GM18499 (cell line): Measurements from ENCODE around the gene DEAF1.

ENCODE experiments used
- ATAC-seq: cut with Tn5 transposase; IDR thresholded peaks from one replicate; pipeline ENCODE4 v1.9.1; 2021; ENCODE audit warnings: moderate number of reproducible peaks; ENCODE audit not compliant: insufficient read depth, unreplicated experiment

DEAF1 gene

GRCh38 chr11:722346-722811 is 27.4 kb upstream of the DEAF1 start:
- no peak for ATAC-seq

GRCh38 chr11:721741-722345 is 26.8 kb upstream of the DEAF1 start:
- no peak for ATAC-seq

- ATAC-seq, result no peak
Observed at GRCh38 chr11:721247-721740, 26.3 kb upstream of the DEAF1 start.

- ATAC-seq, result no peak
Observed at GRCh38 chr11:720642-721246, 25.7 kb upstream of the DEAF1 start.

- ATAC-seq, result no peak
Observed at GRCh38 chr11:720017-720641, 25.1 kb upstream of the DEAF1 start.

GRCh38 chr11:719214-720016 is 24.4 kb upstream of the DEAF1 start:
- ATAC-seq, result no peak

- no peak for ATAC-seq
Observed at GRCh38 chr11:714436-714835, 19.4 kb upstream of the DEAF1 start.

DNA sequence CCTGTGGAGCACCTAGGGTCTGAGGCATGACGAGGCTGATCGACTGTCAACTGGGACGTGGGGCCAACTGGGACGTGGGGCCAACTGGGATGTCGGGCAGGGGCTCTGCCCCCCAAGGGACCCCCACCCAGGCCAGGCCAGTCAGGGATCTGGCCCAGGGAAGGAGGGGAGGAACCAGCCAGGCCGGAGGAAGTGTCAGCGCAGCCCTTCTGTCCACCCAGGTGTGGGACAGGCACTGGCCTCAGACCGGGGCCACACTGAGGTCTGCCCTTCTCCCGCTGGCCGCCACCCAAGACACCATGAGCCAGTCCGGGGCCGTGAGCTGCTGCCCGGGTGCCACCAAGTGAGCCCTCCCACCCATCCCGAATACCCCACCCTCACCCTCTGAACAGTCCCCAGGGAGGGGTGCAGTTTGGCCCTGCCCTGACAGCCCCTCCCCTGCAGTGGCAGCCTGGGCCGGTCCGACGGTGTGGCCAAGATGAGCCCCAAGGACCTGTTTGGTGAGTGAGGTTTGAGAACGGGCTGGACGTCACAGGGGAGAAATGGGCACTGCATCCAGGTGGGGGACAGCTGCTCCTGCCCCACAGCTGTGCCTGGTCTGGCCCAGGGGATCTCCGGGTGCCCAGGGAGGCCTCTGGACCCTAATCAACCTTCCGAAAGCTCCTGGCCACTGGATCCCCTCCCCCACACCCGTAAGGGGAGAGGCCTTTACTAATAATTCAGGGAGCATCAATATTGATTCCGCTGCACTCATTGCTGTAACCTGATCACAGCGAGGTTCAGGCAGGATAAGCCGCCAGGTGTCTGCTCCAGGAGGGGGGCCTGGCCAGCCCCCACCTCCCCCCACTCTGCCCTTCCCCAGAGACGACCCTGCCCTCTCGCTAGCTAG is 14.3 kb upstream of the DEAF1 start:
- ATAC-seq, result no peak

GRCh38 chr11:708511-708910 is 13.5 kb upstream of the DEAF1 start:
- ATAC-seq, result no peak

- ATAC-seq, result no peak
Observed at GRCh38 chr11:707817-708420, 12.9 kb upstream of the DEAF1 start.

DNA sequence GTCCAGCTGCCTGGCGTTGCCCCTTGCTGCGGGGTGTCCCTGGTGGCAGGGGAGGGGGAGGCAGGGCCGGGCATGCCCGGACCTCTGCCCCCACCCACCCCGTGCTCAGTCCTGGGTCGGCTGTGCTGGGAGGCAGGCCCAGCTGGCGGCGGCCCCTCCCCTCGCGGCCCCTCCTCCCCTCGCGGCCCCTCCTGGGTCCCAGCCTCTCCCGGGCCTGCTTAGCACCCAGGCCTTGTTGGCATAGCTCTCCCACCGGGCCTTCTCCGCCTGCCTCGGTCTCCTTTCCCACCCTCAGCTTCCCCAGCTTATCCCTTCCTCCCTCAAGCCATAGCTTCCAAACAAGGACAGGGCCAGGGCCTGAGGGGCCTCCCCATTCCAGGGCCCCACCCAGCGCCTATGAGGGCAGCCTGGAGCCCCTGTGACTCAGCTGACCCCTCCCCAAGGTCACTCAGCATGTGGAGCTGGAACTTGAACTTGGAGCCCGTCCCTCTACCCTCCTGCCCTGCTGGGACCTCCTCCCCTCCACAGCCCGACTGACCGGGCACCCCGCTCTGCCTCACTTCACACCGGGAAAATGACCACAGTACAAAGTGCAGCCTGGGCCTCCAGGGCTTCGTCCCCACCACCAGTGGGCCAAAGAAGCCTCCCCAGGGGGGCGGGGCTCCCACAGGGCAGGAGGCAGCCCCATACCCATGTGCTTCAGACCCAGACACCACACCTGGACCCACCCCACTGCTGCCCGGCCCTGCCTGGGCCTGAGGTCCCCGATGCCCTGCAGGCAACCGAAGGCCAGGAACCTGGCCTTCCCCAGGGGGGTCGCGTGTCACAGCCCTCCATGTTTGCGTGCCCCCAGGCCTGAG is 12.2 kb upstream of the DEAF1 start:
- ATAC-seq, result no peak

DNA sequence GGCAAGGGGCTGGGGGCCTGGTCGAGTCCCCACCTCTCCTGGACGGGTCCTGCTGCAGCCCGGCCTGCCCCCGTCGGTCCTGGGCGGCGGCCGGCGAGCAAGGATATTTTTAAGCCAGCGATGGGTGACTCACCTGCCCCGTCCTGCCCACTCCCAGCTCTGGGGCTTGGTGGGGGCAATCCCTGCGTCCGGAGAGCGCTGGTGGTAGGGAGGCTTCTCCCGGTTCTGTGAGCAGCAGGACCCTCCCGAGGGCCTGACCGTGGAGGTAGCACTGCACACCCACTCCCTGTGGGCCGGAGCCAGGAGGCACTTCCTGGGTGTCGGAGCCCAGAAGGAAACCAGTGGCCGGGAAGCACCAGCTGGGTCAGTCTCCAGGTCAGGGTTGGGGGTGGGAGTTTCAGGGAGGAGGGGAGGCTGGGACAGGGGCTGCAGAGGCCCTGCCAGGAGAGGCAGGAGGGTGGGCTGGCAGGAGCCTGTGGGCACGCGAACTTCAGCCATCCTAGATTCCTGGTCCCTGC is 11.5 kb upstream of the DEAF1 start:
- no peak for ATAC-seq

- no peak for ATAC-seq
Observed at GRCh38 chr11:705646-706438, 10.8 kb upstream of the DEAF1 start, which contains the start of gene EPS8L2. Gene EPS8L2, plus strand, starts transcription at chr11:706231. Its CDS starts 3,177 bp downstream, at chr11:709408.

GRCh38 chr11:704781-705645 is 10.0 kb upstream of the DEAF1 start:
- no peak for ATAC-seq

GRCh38 chr11:704228-704674 is 9.2 kb upstream of the DEAF1 start:
- no peak for ATAC-seq

DNA sequence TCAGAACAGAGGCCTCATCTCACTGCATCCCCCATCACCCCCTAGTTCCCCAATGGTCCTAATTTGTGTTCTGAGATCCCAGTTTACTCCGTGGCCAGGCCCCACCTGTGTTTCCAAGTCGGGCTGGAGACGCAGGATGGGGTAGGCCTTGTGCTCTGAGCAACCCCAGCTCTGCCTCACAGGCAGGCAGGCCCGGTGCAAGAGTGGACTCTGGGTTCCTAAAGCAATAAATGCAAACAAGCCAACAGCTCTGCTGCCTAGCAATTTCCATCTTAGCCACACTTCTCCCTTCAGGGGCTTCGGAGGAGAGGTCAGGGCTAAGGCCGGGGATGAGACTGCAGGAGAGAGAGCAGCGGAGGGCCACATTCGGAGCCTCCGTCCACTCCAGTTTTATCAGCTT is 8.5 kb upstream of the DEAF1 start:
- ATAC-seq, result no peak
